Pulmonary artery endothelial cell (primary cell): Measurements from ENCODE around the gene CACNA1C. TPM values are rescaled to one million over a fixed set of nuclear protein-coding genes. Genes with fewer than 3 reads are reported as not detected.
"Not testable (repeated sequence)": the region's sequence is repeated elsewhere in the genome, so short reads cannot be mapped to it uniquely, and the experiment has no call there.

Experiments used
- DNase-seq: peaks from one replicate; pipeline ENCODE4 v3.0.0-alpha.2; 2011; ENCODE audit warnings: low read depth, low spot score
- total RNA-seq: library from RNA; depleted of rRNA; stranded (reverse); fragments of >200 nt; gene quantifications from 2 replicates; pipeline ENCODE4 v1.2.3, GENCODE V29; 2014

Gene CACNA1C
- total RNA-seq, 1 donor from 2014 or later, result not detected

GRCh38 chr12:2074792-2075191 is 22.0 kb downstream of the CACNA1C start:
- DNase-seq, result no peak

DNA sequence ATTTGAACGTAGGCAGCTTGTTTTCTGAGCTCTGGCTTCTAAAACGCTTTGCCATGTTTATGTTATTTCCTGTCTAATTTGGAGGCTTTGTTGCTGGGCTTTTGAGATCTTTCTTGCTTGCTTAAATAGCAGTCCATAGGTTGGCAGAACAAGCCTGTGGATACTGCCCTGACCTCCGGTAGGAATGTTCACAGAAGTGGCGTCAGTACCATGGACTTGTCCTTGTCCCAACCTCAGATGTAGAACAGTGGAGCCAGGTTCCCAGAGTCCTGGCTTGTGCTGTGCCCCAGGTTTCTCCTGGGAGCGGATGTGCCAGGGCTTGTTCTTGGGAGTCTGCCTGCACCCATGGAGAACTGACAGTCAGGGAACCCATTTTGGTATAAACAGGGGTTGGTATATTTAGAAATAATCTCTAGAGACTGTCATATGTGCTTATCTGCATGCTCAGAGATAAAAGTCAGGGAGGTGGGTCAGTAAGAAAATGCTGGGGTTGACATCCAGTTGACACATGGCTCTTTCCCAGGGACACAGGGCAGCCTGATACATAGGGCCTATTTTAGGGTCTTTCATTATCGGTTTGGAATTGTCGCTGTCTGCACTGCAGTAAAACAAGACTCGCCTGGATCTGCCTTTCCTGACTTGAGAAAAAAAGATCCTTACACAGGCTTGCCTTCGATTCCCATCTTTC is 22.9 kb downstream of the CACNA1C start:
- DNase-seq, result no peak

- DNase-seq, result no peak
Observed at GRCh38 chr12:2076196-2076570, 23.4 kb downstream of the CACNA1C start.

GRCh38 chr12:2076728-2077127 is 23.9 kb downstream of the CACNA1C start:
- no peak for DNase-seq

DNA sequence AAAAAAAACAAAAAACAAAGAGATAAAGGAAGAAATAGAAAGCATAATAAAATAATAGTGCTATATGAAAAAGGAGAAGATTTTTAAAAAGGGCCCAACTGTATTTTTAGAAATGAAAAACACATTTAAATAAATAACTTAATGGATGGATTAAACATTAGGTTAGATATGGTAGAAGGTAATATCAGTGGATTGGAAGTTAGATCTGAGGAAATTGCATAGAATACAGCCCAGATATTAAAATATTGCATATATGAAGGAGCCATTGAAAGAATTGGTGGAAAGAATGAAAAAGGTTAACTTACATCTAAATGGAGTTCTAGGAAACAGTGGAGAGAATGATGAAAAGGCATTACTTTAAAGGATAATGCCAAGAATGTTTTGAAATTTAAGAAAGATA is 27.8 kb downstream of the CACNA1C start:
- DNase-seq, result no peak

GRCh38 chr12:2082321-2082720 is 29.5 kb downstream of the CACNA1C start:
- no peak for DNase-seq

GRCh38 chr12:2083008-2083407 is 30.2 kb downstream of the CACNA1C start:
- no peak for DNase-seq

GRCh38 chr12:2083561-2083960 is 30.8 kb downstream of the CACNA1C start:
- no peak for DNase-seq

- DNase-seq, result no peak
Observed at GRCh38 chr12:2084553-2085296, 31.9 kb downstream of the CACNA1C start.

DNA sequence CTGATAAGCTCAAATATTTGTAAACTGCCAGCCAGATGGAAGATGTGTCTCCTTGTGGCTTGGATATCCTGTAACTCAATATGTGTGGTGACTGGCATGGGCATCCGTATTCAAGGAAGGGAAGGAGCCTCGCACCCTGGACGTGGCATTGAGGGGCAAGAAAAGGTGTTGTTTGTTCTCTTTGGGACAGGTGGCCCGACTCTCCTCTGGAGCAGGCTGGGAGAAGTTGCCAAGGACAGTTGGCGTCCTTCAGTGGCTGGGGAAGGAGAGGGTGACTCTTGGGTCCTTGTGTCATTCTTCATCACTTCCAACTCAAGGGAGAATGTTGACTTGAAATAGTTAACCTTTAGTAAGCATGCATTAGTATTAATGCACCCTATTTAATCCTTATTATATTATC is 39.6 kb downstream of the CACNA1C start:
- DNase-seq, result no peak

DNA sequence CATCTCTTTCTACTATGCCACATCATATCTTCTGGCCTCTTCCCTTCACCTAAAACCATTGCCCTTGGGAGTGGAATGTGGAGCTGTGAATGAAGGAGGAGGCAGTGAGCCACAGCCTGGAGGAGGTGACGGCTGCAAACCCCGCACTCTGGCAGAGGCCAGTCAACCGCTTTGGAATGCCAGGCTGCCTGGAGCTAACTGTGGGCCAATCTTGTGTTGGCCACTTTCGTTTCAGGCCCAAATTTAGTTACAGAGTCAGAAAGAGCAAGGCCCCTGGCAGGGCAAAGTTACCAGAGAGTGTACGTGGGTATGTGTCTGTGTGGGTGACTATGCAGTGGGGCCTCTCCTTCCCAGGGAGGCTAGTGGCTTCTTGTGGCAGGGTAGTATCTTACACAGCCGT is 40.1 kb downstream of the CACNA1C start:
- no peak for DNase-seq

GRCh38 chr12:2094597-2094996 is 41.8 kb downstream of the CACNA1C start:
- no peak for DNase-seq

- no peak for DNase-seq
Observed at GRCh38 chr12:2095878-2096277, 43.1 kb downstream of the CACNA1C start.

DNA sequence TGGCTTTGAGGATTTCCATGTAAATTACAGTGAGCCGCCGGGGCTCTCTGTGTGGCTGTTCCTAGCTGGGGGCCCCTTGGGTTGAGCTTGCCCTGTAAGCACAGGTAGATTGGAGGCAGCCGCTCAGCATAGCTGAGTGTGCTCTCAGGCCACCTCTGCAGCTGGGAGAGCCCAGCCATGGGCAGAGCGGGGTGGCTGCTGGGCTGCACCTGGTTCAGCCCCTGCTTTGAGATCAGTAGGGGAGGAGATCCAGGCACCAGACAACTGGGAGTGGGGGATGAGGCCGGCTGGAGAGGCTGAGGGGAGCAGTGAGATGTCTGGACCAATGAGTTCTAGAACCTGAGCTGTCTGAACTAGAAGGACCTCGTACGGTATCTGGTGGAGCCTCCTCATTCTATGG is 44.8 kb downstream of the CACNA1C start:
- DNase-seq, result no peak

- no peak for DNase-seq
Observed at GRCh38 chr12:2098852-2099251, 46.1 kb downstream of the CACNA1C start.

DNA sequence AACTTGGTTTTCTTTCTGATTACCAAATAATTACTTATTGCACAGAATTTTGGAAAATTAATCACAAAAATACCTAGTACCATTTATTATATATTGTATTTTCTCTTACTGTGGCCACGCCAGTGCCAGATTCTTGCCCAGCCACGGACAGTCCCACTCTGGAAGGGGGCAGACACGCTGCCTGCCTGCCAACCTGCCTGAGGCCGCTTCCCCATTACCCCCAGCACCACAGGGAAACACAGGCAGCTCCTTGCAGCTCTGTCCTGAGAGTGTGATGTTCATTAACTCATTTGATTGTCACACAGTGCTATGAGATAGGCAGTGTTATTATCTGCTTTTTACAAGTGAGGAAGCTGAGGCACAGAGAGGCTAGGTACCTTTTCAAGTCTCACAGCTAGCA is 46.8 kb downstream of the CACNA1C start:
- no peak for DNase-seq

DNA sequence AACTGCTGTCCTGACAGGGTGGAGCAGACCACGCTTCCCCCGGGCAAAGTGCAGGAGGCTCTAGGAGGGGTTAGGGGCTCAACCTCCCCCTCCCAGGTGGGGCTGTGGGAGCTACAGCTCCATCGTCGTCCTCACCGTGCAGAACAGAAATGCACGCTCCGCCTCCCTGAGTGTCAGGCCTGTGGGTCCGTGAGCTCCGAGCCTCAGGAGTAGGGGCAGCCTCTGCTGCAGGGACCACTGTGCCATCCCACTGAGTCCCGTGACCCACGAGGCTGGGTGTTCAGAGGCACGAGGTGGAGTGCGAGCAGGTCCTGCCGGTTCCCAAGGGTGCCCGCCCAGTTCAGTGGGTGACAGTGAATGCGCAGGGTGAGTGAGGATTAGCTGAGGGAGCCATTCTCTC is 48.6 kb downstream of the CACNA1C start:
- no peak for DNase-seq

DNA sequence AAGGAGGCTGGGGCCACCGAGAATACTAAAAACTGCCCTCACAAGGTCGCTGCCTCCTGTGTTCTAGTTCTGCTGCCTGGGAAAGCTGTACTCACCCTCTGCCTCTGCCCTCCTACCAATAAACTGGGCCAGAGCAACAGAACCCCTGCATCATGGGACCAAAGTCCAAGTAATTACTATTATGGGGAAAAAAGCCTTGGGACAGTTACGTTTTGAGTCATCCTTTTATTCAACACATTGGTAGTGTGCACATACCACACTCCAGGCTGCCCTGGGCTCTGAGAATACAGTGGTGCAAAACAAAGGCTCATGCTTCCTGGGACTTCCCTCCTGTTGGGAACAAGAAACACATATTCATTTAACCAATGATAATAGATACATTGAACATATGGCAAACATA is 49.0 kb downstream of the CACNA1C start:
- DNase-seq, result no peak

GRCh38 chr12:2102736-2103135 is 49.9 kb downstream of the CACNA1C start:
- DNase-seq, result not testable (repeated sequence)

- DNase-seq, result not testable (repeated sequence)
Observed at GRCh38 chr12:2105387-2105786, 52.6 kb downstream of the CACNA1C start.

GRCh38 chr12:2108166-2108565 is 55.4 kb downstream of the CACNA1C start:
- DNase-seq, result no peak

DNA sequence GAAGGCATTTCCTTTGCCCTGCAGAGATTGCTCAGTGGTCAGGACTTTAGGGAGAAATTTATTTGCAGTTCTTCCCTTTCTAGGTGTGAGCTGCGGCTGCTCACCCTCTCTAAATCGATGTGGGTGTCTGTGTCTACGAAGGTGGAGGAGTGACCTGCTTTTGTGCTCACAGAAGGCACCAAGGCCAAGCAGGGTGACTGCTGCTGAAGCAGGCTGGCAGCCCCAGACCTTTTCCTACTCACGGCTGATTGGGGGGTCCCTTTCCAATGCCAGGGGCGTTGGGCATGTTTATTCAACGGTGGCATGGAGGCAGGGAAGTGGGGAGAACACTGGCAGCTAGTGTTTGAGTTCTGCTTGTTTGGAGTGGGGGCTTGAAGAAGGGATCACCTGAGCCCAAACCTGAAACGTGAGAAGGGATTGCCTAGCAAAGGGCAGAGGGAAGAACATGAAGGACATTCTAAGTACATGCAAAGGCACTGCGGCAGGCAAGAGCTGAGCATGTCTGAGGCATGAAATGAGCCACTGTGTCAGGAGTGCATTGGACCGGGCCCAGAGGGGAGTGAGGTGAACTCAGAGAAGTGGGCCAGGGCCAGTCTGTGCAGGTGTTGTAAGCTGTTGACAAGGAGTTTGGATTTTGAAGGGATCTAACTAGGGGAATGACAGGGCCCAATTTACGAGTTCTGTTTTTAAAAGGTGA is 56.3 kb downstream of the CACNA1C start:
- no peak for DNase-seq

DNA sequence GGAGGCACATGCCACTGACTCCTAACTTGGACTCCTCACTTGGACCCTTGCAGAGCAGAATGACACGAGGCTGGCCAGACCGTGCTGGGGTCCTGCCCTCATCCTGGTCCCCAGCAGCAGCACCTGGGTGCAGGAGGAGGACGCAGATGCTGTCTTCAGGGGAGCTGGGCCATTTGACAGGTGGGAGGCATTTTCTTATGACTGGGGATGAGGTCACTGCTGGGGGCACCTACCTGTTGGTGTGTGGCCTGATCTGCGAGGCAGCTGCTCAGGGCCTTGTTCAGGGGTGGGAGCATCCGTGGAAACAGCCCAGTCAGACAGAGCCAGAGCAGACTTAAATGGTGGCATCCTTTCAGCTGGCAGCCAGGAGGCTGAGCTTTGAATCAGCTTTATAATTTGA is 57.3 kb downstream of the CACNA1C start:
- DNase-seq, result no peak
